Measurements from ENCODE around the gene PARPBP.
"Not testable (repeated sequence)": the region's sequence is repeated elsewhere in the genome, so short reads cannot be mapped to it uniquely, and the experiment has no call there.

The PARPBP gene

DNA sequence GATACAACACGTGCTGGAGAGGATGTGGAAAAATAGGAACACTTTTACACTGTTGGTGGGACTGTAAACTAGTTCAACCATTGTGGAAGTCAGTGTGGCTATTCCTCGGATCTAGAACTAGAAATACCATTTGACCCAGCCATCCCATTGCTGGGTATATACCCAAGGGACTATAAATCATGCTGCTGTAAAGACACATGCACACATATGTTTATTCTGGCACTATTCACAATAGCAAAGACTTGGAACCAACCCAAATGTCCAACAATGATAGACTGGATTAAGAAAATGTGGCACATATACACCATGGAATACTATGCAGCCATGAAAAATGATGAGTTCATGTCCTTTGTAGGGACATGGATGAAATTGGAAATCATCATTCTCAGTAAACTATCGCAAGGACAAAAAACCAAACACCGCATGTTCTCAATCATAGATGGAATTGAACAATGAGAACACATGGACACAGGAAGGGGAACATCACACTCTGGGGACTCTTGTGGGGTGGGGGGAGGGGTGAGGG lies 27.1 kb downstream of the PARPBP start:
- not testable (repeated sequence) for DNase-seq (ENCODE audit: low read depth in 2 of 2)

GRCh38 chr12:102155206-102155605 lies 35.2 kb downstream of the PARPBP start:
- not testable (repeated sequence) for DNase-seq (ENCODE audit: low read depth in 2 of 2)

DNA sequence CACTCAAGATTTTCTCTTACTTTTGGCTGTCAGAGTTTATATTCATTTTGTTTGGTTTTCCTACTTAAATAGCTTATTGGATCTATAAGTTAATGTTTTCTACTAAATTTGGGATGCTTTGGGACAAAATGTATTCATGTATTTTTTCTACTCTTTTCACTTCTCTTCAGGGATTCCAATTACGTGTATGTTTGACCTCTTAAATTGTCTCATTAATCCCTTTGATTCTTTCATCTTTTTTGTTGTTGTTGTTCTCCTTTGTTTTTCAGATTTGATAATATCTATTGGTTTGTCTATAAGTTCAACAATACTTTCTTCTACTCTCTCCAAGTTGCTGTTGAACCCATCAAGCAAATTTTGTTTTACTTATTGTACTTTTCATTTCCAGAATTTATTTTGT lies 43.4 kb downstream of the PARPBP start:
- no peak for DNase-seq (ENCODE audit: low read depth in 2 of 2)

DNA sequence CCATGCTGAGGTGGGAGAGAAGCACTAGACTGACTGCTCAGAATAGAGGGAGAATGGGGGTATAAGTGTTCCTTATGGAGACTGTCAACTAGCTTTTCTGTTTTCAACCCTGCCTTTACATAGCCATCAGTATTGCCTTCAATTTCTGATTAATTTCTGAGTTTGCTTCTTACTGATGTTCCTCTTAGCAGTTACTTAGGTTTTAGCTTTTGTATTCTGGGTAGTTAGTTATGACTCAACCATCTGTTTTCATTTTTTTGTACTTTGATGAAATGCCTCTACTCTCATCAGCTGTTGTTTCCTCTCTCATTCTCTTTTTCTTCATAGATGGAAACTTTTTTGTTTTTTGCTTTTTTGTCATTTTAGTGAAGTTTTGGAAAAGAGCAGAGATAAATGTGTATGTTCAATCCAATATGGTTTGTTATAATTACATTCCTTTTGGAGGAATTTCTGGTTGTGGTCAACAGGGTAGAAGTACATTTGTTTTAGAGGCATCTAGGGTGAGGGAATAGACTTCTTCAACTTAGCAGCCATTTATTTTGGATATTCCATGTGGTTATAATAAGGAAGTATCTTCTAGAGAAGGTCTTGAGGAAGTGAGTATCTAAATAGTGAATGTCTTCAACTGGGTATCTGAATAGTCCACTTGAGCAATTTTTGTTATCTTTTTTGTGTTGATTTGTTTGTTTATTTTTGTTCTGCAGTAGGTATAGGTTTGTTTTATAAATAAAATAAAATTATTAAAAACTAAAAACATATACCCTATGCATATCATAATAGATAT lies 48.0 kb downstream of the PARPBP start:
- DNase-seq (ENCODE audit: low read depth in 2 of 2), result no peak

DNA sequence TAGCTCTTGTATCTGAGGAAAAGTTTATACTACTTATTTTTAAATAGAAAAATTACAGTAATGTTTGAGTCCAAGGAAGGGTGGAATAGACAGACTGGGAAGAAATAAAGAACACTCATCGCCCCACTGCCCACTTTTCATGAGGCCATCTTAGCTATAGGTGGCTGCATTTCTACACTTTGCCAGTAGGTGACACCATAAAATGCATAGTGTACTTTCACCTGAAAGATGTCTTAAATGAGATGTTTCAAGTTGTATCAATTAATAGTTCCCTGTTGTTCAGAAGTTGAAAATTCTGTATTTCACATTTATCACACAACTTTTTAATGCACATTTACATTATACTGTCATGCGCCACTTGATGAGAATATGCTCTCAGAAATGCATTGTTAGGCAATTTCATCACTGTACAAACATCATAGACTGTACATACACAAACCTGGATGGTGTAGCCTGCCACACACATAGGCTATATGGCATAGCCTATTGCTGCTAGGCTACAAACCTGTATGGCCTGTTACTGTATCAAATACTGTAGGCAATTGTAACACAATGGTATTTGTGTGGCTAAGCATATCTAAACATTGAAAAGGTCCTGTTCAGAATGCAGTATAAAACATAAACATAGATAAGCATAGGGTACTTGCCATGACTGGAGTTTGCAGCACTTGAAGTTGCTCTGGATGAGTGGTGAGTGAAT lies 50.1 kb downstream of the PARPBP start:
- no peak for DNase-seq (ENCODE audit: low read depth in 2 of 2)

GRCh38 chr12:102171951-102172350 lies 52.0 kb downstream of the PARPBP start:
- DNase-seq (ENCODE audit: low read depth in 2 of 2), result no peak

DNA sequence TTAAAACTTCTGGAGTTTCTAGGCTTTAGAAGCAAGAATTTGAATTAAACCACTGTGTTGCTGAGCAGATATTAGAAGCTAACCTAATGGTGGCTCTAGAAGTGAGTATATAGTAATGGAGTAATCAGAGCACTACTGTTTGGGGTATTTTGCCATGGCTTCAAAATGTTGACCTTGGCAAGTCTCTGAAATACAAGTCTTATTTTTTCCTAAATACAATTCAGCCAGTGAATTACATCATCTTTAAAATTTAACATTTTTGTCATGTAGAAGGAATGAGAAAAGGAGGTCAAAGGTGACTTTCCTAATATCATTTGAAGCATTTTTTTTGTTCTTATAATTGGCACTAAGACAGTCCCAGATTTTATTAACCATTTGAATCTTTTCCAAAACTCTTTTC lies 52.5 kb downstream of the PARPBP start:
- DNase-seq (ENCODE audit: low read depth in 2 of 2), result no peak

DNA sequence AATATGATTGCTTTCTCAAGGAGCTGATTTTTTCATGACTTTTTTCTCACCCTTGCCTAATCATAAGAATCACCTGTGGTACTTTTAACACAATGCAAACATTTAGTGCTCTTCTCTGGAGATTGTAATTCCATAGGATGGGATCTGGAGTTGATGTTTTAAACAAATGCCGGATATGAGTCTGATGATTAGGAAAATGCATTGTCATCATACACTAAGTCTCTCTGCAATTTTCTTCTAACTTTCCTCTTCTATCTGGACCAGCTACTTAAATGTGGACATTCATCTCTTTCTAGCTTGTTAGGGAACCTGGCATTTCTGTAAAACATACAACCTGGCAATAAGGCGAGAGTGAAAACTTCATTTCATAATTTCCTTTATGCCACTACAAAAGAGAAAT lies 54.1 kb downstream of the PARPBP start:
- no peak for DNase-seq (ENCODE audit: low read depth in 2 of 2)

DNA sequence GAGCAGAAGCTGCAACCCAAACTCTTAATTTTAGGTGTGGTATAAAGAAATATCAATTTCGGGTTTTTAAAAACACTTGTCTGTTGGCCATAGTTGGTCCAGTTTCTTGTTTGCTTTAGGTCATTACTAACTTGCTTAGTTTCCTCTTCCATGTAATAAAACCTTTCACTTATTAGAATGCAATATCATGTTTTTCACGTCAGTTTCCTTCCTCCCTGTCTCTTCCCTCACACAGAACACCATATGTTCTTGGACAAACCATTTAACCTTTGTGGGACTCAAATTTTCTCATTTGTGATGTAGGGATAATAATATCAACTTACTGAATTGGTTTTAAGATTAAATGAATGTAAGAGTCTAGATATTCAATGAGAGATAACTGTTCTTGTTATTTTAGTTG lies 54.8 kb downstream of the PARPBP start:
- no peak for DNase-seq (ENCODE audit: low read depth in 2 of 2)

- DNase-seq (ENCODE audit: low read depth in 2 of 2), result no peak
These were observed 62.7 kb downstream of the PARPBP start for GRCh38 chr12:102182635-102183034.

DNA sequence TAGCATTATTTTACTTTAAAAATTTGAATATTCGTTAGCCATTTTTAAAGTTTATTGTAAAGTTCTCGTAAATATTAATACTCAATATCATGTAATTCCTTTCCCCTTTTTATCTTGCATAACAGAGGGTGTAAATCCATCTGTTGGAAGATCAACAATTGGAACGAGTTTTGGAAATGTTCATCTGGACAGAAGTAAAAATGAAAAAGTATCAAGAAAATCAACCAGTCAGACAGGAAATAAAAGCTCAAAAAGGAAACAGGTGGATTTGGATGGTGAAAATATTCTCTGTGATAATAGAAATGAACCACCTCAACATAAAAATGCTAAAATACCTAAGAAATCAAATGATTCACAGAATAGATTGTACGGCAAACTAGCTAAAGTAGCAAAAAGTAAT lies 75.8 kb downstream of the PARPBP start:
- DNase-seq (ENCODE audit: low read depth in 2 of 2), result no peak

- no peak for DNase-seq (ENCODE audit: low read depth in 2 of 2)
These were observed 77.8 kb downstream of the PARPBP start, which contains the start of gene PMCH for GRCh38 chr12:102197789-102198188. Gene PMCH (minus strand): TSS chr12:102197833. CDS start chr12:102197770, 63 bp downstream.

DNA sequence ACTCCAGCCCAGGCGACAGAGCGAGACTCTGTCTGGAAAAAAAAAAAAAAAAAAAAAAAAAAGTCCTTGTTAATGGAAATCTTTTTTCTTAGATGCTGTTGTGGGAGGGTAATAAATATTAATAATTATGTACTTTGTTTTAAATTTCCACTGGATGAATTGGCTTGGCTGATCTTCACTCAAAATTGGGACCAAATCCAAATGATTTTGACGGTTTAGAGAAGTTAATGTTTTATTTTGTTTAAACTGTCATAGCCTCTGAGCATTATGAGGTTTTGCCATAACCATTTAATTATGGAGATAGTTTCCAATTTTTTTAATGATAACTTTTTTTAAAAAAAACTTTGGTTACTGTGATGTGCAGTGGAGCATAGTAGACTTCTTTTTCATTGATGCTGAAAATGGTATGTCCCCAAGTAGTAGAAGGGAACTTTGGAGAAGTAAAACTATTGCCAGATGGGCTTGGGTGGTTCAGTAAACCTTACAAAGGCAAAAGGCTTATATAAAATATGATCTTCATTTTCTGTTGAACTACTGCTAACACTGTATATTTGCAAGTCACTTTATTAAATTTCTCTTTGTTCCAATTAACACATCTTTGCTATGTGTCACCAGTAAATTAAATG lies 81.6 kb downstream of the PARPBP start:
- DNase-seq (ENCODE audit: low read depth in 2 of 2), result no peak

GRCh38 chr12:102202556-102202955 lies 82.6 kb downstream of the PARPBP start:
- no peak for DNase-seq (ENCODE audit: low read depth in 2 of 2)

GRCh38 chr12:102204025-102204424 lies 84.0 kb downstream of the PARPBP start:
- DNase-seq (ENCODE audit: low read depth in 2 of 2), result no peak

- no peak for DNase-seq (ENCODE audit: low read depth in 2 of 2)
These were observed 96.2 kb downstream of the PARPBP start for GRCh38 chr12:102215992-102216691.

DNA sequence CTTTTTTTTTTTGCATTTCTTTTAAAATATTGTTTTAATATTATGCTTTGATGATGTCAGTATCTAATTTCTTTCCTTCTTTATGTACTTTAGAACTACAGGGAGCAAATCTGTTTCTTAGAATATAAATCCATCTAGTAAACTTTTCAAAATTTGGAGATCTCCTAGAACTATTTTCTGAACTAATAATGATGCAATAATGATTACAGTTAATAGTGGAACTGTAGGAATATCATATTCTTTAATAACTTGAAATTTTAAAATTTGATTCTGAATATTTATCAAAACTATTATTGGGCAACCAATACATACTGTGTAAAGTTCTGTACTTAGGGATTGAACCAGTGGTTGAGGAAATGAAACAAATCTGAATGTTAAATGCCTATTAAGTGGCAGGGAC lies 100.8 kb downstream of the PARPBP start:
- DNase-seq (ENCODE audit: low read depth in 2 of 2), result no peak

- DNase-seq (ENCODE audit: low read depth in 2 of 2), result no peak
These were observed 108.0 kb downstream of the PARPBP start for GRCh38 chr12:102227954-102228353.

- DNase-seq (ENCODE audit: low read depth in 2 of 2), result no peak
These were observed 112.1 kb downstream of the PARPBP start for GRCh38 chr12:102232036-102232435.

DNA sequence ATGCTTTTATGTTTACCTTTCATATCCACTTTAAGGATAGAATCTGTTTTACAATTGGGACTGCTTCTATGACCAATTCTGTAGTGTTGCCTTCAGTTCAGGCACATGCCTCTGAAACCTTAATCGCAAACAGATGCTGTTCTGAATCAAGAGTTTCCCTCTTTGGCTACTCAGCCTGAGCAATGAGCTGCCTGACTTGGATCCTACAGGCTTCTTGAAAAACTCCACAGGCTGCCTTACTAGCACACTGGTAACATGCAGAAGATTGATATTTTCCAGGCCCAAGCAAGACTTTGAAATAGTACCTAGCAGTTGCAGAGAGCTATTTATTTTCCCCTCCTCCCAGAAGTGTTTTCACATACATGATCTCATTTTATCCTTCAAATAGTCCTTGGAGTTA lies 112.5 kb downstream of the PARPBP start:
- no peak for DNase-seq (ENCODE audit: low read depth in 2 of 2)

DNA sequence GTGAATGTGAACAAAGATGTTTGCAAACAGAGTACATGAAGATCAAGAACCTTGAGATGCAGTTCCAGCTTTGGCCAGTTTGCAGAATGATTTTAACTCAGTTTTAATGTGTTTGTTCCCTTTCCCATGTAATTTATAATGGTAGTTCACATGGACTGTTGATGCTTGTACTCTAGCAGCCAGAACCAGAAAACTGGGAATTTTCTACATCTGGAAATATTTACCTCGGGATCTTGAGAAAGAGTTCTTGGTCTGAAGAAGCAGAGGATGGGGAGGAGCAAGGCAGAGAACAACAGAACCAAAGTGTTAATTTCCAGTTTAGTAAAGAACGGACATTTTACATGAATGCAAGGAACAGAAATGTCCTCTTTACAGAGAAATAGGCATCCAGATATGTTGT lies 114.6 kb downstream of the PARPBP start:
- no peak for DNase-seq (ENCODE audit: low read depth in 2 of 2)

- DNase-seq (ENCODE audit: low read depth in 2 of 2), result not testable (repeated sequence)
These were observed 120.9 kb downstream of the PARPBP start for GRCh38 chr12:102240859-102241258.

All from activated CD4-positive, alpha-beta T cell treated with anti-CD3 and anti-CD28 coated beads for 24 hours (primary cell).